HG03565 (cell line): Measurements from ENCODE around the gene TRIM14.
A peak's percentile ranks its signal among the peaks of the same experiment; 100 is the strongest.
"Not testable (repeated sequence)": the region's sequence is repeated elsewhere in the genome, so short reads cannot be mapped to it uniquely, and the experiment has no call there.

ENCODE experiments used
- ATAC-seq: cut with Tn5 transposase; IDR thresholded peaks from one replicate; pipeline ENCODE4 v1.9.1; 2021; ENCODE audit warnings: mild to moderate bottlenecking, moderate library complexity; ENCODE audit not compliant: unreplicated experiment

The TRIM14 gene

DNA sequence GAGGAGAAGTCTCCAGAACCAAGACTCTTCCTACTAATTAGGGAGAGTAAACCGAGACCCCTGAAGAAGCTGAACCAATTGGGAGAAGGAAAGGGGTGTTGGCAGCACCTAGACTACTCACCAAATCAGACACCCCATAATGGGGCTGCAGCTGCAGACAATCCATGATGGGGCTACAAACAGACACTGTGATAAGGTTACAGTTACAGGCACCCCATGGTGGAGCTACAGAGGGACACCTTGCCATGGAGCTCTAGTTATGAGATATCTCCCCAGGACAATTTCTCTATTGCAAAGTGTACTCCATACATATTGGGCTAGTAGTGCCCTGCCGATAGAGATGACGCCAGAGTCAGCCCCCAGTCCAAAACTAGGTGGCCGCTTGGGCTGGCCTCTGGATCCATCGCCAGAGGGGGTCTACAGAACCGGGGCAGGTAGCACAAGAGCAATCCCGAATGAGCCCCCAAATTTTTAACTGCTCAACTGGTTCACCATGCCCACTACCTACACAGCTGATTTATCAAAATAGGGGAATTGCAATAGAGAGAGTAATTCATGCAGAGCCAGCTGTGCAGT is 64.6 kb downstream of the TRIM14 start:
- ATAC-seq: no peak

DNA sequence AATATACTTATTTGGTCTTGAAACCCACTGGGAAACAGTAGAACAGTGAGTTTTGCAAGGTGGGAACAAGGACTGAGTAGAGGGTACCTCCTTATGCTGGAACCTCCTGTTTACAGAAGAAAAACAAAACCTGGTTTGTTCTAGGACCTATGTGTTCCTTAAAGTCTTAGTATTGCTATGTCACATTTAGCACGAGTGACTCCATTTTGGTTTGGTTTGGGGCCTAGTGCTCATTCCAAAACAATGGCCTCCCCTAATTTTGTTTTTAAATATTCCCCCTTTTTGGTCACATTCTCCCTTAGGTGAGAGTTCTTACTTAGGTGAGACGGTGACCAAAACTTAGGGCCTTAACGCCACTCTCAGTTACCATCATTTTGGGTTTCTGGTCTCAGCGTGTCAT is 68.7 kb downstream of the TRIM14 start:
- no peak for ATAC-seq

DNA sequence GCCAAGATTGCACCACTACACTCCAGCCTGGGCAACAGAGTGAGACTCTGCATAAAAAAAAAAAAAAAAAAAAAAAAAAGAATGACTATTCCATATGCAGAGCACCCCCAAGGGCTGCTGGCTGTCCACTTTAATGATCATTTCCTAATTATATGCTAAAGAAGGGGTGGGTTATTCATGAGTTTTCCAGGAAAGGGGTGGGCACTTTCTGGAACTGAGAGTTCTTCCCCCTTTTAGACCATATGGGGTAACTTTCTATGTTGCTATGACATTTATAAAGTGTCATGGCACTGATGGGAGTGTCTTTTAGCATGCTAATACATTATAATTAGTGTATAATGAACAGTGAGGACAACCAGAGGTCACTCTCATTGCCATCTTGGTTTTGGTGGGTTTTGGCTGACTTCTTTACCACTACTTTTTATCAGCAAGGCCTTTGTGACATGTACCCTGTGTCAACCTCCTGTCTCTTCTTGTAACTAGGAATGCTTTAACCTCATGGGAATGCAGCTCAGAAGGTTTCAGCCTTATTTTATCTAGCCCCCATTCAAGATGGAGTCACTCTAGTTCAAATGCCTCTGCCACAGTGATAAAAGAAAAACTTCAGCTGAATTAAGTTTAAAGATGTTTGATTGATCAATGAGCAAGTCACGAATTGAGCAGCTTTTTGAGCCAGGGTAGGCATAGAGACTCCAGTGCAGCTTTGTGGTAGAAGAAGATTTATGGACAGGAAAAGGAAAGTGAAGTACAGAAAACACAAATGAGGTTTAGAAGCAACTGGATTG is 69.5 kb downstream of the TRIM14 start:
- ATAC-seq: no peak

DNA sequence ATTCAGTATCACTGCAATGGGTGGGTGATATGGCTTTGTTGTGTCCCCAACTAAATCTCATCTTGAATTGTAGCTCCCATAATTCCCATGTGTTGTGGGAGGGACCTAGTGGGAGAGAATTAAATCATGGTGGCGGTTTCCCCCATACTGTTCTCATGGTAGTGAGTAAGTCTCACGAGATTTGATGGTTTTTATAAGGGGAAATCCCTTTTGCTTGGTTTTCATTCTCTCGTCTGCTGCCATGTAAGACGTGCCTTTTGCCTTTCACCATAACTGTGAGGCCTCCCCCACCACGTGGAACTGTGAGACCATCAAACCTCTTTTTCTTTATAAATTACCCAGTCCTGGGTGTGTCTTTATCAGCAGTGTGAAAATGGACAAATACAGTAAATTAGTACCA is 72.0 kb downstream of the TRIM14 start:
- no peak for ATAC-seq

DNA sequence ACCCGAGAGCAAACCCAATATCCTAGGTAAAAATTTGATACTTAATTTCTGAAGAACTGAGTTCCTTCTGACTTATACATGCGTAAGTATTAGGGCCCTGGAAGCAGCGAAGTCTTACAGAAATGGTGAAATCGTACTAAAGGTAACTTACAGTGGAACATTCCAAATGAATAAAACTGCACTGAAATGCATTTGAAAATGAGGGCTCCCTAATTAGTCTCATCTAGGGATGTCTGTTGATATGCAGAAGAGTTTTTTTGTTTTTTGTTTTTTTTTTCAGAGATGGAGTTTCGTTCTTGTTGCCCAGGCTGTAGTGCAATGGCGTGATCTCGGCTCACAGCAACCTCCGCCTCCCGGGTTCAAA is 72.9 kb downstream of the TRIM14 start:
- no peak for ATAC-seq

DNA sequence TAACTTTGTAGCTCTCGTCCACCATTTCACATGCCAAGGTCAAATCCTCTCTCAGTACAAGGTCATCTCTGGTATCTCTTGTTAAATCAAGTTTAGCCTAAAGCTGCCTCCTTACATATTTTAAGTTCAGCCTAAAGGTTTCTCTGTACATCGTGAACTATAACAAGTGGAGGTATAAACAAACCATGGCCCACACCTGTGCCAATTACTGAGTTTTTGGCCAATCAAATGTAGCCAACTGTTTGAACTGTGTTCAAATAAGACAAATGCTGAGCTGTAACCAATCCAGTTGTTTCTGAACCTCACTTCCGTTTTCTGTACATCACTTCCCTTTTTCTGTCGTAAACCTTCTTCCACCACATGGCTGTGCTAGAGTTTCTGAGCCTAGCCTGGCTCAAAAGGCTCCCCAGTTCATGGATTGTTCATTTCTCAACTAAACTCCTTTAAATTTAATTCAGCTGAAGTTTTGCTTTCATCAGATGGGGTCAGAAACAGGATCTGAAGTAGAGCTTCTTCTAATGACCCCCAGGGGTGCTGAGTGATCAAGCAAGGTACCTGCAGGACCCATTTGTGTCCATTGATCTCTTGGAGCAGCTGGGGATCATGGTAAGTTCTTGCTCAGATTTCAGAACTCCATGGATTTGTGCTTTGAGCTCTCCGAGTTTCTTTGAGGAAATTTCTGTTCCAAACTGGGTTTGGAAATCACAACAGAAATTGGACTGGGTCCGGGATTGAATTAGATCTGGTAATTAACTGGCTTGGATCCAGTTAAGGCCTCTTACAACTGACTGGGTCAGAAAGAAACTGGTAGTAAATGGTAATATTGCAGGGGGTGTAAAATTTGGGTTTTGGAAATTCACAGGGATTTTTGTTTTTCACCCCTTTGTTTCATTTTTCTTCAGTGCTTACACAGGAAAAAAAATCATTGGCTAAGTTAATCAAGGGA is 73.5 kb downstream of the TRIM14 start:
- ATAC-seq: peak; percentile 85

DNA sequence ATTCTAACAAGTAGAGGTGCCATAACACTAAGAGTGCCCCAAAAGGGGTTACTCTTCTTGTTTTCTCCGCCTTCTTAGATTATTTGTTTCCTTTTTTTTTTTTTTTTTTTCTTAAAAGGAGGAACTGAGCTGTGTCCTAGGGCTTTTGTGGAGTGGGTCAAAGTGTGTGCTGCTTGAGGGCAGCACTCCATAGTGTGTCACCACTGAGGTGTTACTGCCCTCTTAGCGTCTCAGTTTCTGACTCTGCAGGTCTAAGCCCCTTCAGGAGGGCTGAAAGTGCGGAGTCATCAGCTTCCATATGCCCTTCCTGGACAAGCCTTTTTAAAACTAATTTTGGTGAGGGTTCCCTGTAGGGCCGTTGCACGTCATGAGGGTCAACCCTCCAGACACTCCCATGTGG is 75.1 kb downstream of the TRIM14 start:
- ATAC-seq: no peak

DNA sequence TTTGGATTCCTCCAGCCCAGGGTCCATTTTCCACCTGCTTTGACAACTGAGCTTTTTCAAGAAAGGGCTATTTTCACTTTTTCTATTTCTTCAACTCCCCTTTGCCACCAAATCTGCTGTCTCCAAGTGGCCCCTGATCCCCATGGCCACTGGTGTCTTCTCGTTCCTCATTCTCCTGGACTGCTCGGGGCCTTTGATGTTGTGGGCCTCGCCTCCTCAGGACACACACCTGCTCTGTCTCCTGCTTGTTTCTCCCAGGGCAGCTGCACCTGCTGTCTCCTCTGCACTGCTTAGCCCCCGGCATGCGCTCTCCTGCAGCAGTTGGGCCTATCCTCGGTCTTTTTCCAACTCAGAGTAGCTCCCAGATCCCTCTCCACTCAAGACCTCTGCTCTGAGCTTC is 78.8 kb downstream of the TRIM14 start:
- ATAC-seq: no peak

DNA sequence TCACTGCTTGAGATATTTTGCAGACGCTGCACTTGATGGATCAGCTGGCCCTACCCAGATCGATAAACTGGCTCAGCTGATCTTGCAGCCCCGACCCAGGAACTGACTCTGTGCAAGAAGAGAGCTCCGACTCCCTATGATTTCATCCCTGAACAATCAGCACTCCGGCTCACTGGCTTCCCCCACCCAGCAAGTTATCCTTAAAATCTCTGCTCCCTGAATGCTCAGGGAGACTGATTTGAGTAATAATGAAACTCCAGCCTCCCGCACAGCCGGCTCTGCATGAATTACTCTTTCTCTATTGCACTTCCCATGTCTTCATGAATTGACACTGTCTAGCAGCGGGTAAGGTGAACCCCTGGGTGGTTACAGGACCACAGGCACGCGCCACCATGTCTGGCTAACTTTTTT is 79.4 kb downstream of the TRIM14 start:
- ATAC-seq: no peak

DNA sequence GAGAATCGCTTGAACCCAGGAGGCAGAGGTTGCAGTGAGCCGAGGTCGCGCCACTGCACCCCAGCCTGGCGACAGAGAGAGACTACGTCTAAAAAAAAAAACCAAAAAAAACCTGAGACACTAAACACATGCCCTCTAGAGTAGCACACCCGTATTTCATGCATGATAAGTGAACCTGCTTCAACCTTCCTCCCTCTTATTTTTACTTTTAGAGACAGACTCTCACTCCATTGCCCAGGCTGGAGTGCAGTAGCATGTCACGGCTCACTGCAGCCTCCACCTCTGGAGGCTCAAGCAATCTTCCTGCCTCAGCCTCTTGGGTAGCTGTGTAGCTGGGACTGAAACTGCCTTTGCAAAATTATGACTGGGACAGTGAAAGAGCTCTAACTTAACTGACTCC is 80.1 kb downstream of the TRIM14 start:
- ATAC-seq: peak; percentile 50

DNA sequence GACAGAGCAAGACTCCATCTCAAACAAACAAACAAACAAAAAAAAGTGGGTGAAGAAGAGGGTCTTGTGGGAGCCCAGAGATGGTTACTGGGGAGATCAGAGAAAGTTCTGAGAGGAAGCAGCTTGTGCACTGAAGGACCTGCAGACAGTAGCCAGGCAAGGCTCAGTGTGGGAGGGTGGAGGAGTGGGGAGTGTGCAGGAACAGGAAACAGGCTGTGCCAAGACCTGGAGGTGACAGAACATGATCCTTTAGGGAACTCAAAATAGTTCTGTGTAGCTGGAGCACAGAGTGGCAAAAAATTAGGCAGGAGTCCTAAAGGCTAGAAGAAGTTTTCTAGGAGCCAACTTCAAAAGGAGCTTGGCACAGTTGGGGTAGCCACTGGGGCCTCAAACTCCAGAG is 81.7 kb downstream of the TRIM14 start:
- ATAC-seq: no peak

DNA sequence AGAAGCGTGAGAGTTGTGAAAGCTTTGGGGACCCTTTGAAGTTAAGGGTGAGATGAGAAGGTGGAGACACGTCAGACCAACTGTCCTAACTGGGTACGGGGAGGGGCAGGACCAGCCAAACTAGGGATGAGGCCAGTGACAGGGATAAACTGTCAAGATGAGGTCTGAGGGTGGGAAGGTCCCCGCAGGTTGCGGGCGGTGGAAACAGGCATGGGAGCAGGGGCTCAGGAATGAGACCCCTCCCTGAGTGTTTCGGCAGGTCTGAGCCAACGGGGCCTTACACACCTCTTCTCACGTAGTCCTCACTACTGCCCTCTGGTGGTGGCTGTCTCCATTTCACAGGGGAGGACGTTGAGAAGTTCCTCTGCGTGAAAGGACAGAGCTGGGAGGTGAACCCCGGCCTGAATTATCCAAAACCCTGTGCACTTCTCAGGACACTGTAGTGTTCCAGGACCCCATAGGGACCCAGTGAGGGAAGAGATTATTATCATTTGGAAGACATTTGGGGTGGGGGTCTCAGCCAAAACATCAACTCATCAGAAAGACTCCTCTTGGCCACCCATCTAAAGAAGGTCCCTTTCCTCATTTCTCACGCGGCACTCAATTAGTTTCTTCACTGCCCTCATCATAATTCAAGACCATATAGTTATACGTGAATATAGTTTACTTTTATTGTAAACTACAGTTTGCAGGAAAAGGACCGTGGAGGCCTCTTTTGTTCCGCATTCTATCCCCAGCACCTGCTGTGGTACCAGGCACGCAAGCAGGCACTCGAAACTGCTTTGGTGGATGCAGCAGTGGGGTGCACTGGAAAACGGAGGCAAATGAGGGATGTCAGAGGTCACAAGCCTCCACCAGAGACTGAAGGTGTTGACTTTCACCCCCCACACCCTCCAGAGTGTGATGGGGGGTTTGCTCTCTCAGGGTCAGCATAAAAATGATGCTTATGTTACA is 84.2 kb downstream of the TRIM14 start:
- no peak for ATAC-seq

DNA sequence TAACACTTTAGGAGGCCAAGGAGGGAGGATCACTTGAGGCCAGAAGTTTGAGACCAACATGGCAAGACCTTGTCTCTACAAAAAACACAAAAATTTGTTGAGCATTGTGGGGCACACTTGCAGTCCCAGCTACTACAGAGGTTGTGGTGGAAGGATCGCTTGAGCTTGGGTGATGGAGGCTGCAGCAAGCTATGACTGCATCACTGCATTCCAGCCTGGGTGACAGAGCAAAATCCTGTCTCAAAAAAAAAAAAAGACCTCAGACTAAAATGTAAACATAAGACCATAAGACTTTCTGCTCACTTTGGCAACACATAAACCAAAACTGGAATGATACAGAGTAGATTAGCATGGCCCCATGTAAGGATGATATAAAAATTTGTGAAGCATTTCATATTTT is 87.1 kb downstream of the TRIM14 start:
- ATAC-seq: no peak

DNA sequence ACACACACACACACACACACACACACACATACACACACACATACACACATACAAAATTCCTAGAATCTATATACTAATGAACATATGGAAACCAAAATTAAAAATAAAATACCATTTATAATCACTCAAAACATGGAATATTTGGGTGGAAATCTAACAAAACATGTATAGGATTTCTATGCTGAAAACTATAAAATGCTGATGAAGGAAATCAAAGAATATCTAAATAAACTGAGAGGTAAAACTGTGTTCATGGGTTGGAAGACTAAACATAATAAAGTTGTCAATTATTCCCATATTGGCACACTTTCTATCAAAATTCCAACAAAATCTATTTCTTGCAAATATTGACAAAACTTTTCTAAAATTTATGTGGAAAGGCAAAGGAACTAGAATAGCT is 87.9 kb downstream of the TRIM14 start:
- ATAC-seq: no peak

DNA sequence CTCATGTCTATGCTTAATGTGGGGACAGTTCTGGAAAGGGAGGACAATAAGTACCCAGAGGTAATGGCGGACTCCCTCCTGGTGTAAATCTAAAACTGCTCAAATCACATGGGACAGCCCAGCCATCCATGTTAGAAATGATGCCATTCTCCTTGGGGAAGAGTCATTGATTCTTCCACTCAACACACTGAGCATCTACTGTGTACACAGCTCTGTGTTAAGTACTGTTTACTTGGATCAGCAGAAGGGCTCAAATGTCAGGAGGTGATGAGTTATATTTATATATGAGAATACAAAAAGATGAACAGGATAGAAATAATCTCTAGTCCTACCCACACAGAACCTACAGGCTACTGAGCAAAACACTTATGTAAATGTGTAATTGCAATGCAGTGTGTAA is 94.3 kb downstream of the TRIM14 start:
- ATAC-seq: no peak

DNA sequence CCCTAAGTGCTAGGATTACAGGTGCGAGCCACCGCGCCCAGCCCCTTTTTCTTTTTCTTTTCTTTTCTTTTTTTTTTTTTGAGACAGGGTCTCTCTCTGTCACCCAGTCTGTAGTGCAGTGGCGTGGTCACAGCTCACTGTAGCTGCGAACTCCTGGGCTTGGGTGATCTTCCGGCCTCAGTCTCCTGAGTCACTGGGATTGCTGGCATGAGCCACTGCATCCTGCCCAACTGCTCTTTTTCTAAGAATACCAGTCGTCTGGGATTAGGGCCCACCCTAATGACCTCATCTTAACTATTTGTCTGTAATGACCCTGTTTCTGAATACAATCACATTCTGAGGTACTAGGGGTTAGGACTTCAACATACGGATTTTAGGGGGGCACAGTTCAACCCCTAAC is 96.6 kb downstream of the TRIM14 start:
- no peak for ATAC-seq

DNA sequence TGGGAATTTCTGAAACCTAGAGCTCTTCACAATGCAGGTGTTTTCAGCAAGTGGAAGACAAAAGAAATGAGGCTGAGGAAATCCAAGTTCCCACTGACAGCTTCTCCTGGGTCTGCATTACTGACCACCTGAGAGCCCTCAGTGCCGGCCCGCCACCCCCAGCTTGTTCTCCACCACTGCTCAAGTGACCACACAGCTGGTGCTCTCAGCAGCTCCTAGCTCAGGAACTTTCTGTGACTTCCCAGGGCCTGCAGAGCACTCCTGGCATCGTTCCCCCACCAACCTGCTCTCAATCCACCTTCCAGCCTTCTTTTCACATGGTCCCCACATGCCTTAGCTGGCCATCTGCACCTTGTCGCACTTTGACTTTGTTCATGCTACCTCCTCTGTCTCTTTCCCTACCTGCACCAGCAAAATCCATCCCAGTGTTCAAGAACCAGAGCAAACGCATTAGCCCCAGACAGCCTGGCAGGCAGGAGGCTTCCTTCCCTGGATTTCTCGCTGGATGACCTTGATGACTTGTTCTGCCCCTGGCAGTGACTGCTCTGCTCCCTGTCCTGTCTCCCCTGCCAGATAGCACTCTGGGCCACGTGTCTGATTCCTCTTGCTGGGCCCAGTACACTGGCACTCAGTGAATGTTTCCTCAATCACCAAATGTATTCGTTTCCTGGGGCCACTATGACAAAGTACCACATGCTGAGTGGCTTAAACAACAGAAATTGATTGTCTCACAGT is 97.5 kb downstream of the TRIM14 start:
- no peak for ATAC-seq

DNA sequence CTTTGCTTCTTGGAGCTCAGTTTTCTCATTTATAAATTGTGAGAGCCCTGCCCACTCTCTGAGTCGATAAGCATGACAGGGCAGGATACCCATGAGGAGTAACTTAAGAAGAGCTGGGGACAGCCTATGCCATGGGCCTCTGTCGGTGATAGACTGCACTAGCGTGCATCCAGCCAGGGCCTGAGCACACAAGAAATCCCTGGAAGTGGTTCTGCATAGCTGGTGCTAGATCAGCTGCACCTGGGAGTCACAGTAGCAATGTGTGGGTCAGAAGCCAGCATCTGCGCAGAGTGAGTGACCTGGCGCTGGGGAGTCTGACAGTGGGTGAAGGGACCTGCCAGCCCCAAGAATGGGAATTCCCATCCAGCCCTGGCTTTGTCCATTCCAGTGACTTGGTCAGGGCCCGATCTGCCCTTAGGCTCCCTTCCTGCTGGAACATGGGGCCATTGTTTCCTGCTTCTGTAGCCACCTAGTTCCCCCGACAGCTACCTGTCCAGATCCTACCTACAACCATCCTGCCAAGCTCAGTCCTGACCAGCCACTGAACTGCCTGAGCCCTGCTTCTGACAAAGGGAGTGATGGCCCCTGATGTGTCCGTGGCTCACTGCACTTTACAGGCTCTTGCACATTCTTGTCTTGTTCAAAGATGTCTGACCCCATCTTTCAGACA is 98.4 kb downstream of the TRIM14 start:
- ATAC-seq: no peak

DNA sequence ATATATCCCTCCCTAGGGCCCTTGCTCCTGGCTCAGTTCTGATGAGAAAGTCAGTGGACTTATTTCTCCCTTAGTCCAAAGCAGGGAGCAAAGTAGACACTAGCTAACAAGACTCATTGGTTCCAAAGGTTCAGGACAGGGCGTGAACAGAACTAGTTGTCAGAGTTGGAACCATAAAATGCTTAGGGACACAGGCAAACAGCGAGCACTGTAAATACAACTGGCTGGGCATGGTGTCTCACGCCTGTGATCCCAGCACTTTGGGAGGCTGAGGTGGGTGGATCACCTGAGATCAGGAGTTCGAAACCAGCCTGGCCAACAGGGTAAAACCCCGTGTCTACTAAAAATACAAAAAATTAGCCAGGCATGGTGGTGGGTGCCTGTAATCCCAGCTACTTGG is 99.2 kb downstream of the TRIM14 start:
- not testable (repeated sequence) for ATAC-seq
